Measurements from ENCODE around the gene HDDC3. TPM values are rescaled to one million over a fixed set of nuclear protein-coding genes. Genes with fewer than 3 reads are reported as not detected.
A peak's percentile ranks its signal among the peaks of the same experiment; 100 is the strongest.

The HDDC3 gene
- total and polyA plus RNA-seq, 4 experiments from 2014 or later, result 27.4 to 38.7 (median 31.4) TPM

- H3K36me3 Mint-ChIP-seq, result peaks cover 24 to 39% of the 10 kb centered on the region in 2 donors
- Histone ChIP-seq H3K9me3 (ENCODE audit: control insufficient read depth in 1 of 2, low read length in 2 of 2) (no peaks in the 10 kb centered on the region), H3K27ac (ENCODE audit: low read depth, low read length) (no peak overlapping the region), H3K36me3 (ENCODE audit: insufficient read depth, low read length) (peaks cover 14% of the 10 kb centered on the region), H3K4me1 (ENCODE audit: insufficient read depth, low read length) (peaks cover 15% of the 10 kb centered on the region), H3K4me3 (ENCODE audit: low read length in 2 of 2) (no peak overlapping the region), H3K27me3 (ENCODE audit: insufficient read depth, low read length) (no peaks in the 10 kb centered on the region)
- intact Hi-C loops (cut with micrococcal nuclease), result loop anchor here (2.0 kb wide), 1 partner anchor 75 kb away; no protein-coding TSS in a partner anchor
- H3K27me3 Mint-ChIP-seq, result no peaks in the 10 kb centered on the region
- CTCF ChIA-PET (ENCODE audit: partially characterized antibody), result interaction anchor here (0.7 to 11.2 kb wide), 16 partner anchors 10 to 638 kb away, joined by 3 to 155 read pairs (median 8); partner anchors contain the start of genes HDDC3, MAN2A2, UNC45A and VPS33B
- H3K27ac Mint-ChIP-seq, result peak overlapping the region in 2 of 7 donors; percentile 70 to 92
- H3K4me1 Mint-ChIP-seq, result peaks cover 6 to 26% (median 18%) of the 10 kb centered on the region in 4 donors
- no peak for DNase-seq
- H3K4me3 Mint-ChIP-seq, result peak overlapping the region in 6 of 8 donors; percentile 40 to 72 (median 65)
- POLR2A ChIA-PET (ENCODE audit: partially characterized antibody), result interaction anchor here (0.8 to 7.8 kb wide), 3 partner anchors 8 to 64 kb away, joined by 3 to 130 read pairs (median 5); partner anchors contain the start of genes HDDC3, UNC45A and VPS33B
- H3K9me3 Mint-ChIP-seq, result peaks cover 0 to 2% (median 0%) of the 10 kb centered on the region in 8 donors
Measured at GRCh38 chr15:90957791-90958190, 25.4 kb upstream of the HDDC3 start.

GRCh38 chr15:90957031-90957790 lies 24.9 kb upstream of the HDDC3 start:
- Mint-ChIP-seq H3K9me3 (peaks cover 0 to 2% (median 0%) of the 10 kb centered on the region in 8 donors), H3K4me1 (peaks cover 6 to 26% (median 18%) of the 10 kb centered on the region in 4 donors), H3K27ac (peak overlapping the region in 3 of 7 donors; percentile 53 to 92 (median 70)), H3K36me3 (peaks cover 22 to 42% of the 10 kb centered on the region in 2 donors), H3K27me3 (no peaks in the 10 kb centered on the region), H3K4me3 (peak overlapping the region in 6 of 8 donors; percentile 40 to 72 (median 65))
- Histone ChIP-seq H3K27ac (ENCODE audit: low read depth, low read length) (no peak overlapping the region), H3K27me3 (ENCODE audit: insufficient read depth, low read length) (no peaks in the 10 kb centered on the region), H3K4me1 (ENCODE audit: insufficient read depth, low read length) (peaks cover 15% of the 10 kb centered on the region), H3K9me3 (ENCODE audit: control insufficient read depth in 1 of 2, low read length in 2 of 2) (no peaks in the 10 kb centered on the region), H3K36me3 (ENCODE audit: insufficient read depth, low read length) (peaks cover 16% of the 10 kb centered on the region), H3K4me3 (ENCODE audit: low read length in 2 of 2) (no peak overlapping the region)
- ChIA-PET POLR2A (ENCODE audit: partially characterized antibody) (interaction anchor here (0.6 to 7.8 kb wide), 5 partner anchors 24 to 76 kb away, joined by 3 to 130 read pairs (median 5); partner anchors contain the start of genes HDDC3, UNC45A and VPS33B), CTCF (ENCODE audit: partially characterized antibody) (interaction anchor here (0.6 to 11.2 kb wide), 21 partner anchors 9 to 314 kb away, joined by 3 to 155 read pairs (median 7); partner anchors contain the start of genes HDDC3, MAN2A2, UNC45A and VPS33B)
- intact Hi-C loops (cut with micrococcal nuclease), result loop anchor here (2.0 kb wide), 1 partner anchor 76 kb away; no protein-coding TSS in a partner anchor
- DNase-seq, result peak in 1 of 5 donors; percentile 48

GRCh38 chr15:90956274-90957030 lies 24.1 kb upstream of the HDDC3 start:
- H3K4me1 ChIP-seq (ENCODE audit: insufficient read depth, low read length), result peaks cover 15% of the 10 kb centered on the region
- H3K27me3 Mint-ChIP-seq, result no peaks in the 10 kb centered on the region
- no peaks in the 10 kb centered on the region for H3K27me3 ChIP-seq (ENCODE audit: insufficient read depth, low read length)
- no peak overlapping the region for H3K4me3 ChIP-seq (ENCODE audit: low read length in 2 of 2)
- peaks cover 20 to 42% of the 10 kb centered on the region in 2 donors for H3K36me3 Mint-ChIP-seq
- peaks cover 0 to 4% (median 0%) of the 10 kb centered on the region in 8 donors for H3K9me3 Mint-ChIP-seq
- POLR2A ChIA-PET (ENCODE audit: partially characterized antibody), result interaction anchor here (0.6 to 7.8 kb wide), 5 partner anchors 23 to 77 kb away, joined by 3 to 130 read pairs (median 5); partner anchors contain the start of genes HDDC3, UNC45A and VPS33B
- peaks cover 21% of the 10 kb centered on the region for H3K36me3 ChIP-seq (ENCODE audit: insufficient read depth, low read length)
- peak overlapping the region in 5 of 7 donors; percentile 37 to 86 (median 75) for H3K27ac Mint-ChIP-seq
- DNase-seq, result peak; percentile 27 to 51 (median 42)
- H3K27ac ChIP-seq (ENCODE audit: low read depth, low read length), result peak overlapping the region; percentile 1
- no peaks in the 10 kb centered on the region for H3K9me3 ChIP-seq (ENCODE audit: control insufficient read depth in 1 of 2, low read length in 2 of 2)
- intact Hi-C loops (cut with micrococcal nuclease), result loop anchor here (1.0 to 2.0 kb wide), 3 partner anchors 76 to 315 kb away; no protein-coding TSS in a partner anchor
- CTCF ChIA-PET (ENCODE audit: partially characterized antibody), result interaction anchor here (0.6 to 11.2 kb wide), 25 partner anchors 8 to 315 kb away, joined by 3 to 155 read pairs (median 5); partner anchors contain the start of genes HDDC3, MAN2A2, UNC45A and VPS33B
- H3K4me1 Mint-ChIP-seq, result peaks cover 6 to 26% (median 18%) of the 10 kb centered on the region in 4 donors
- peak overlapping the region; percentile 58 to 89 (median 63) for H3K4me3 Mint-ChIP-seq

- intact Hi-C loops (cut with micrococcal nuclease), result loop anchor here (1.0 to 2.0 kb wide), 6 partner anchors 20 to 316 kb away; partner anchors contain the start of genes UNC45A and VPS33B
- Mint-ChIP-seq H3K27me3 (no peaks in the 10 kb centered on the region), H3K36me3 (peaks cover 13 to 40% of the 10 kb centered on the region in 2 donors), H3K4me3 (peak overlapping the region; percentile 79 to 92 (median 88)), H3K27ac (peak overlapping the region in 5 of 7 donors; percentile 42 to 95 (median 82)), H3K4me1 (peaks cover 6 to 26% (median 18%) of the 10 kb centered on the region in 4 donors), H3K9me3 (peaks cover 0 to 4% (median 0%) of the 10 kb centered on the region in 8 donors)
- ChIA-PET POLR2A (ENCODE audit: partially characterized antibody) (interaction anchor here (0.8 to 7.8 kb wide), 4 partner anchors 13 to 77 kb away, joined by 3 to 130 read pairs (median 8); partner anchors contain the start of genes HDDC3 and UNC45A), CTCF (ENCODE audit: partially characterized antibody) (interaction anchor here (1.0 to 11.2 kb wide), 21 partner anchors 8 to 316 kb away, joined by 3 to 155 read pairs (median 7); partner anchors contain the start of genes HDDC3, MAN2A2, UNC45A and VPS33B)
- H3K4me1 ChIP-seq (ENCODE audit: insufficient read depth, low read length), result peaks cover 15% of the 10 kb centered on the region
- peaks cover 18% of the 10 kb centered on the region for H3K36me3 ChIP-seq (ENCODE audit: insufficient read depth, low read length)
- no peaks in the 10 kb centered on the region for H3K9me3 ChIP-seq (ENCODE audit: control insufficient read depth in 1 of 2, low read length in 2 of 2)
- H3K4me3 ChIP-seq (ENCODE audit: low read length in 2 of 2), result peak overlapping the region; percentile 90 to 98
- peak overlapping the region; percentile 1 for H3K27ac ChIP-seq (ENCODE audit: low read depth, low read length)
- DNase-seq, result no peak
- no peaks in the 10 kb centered on the region for H3K27me3 ChIP-seq (ENCODE audit: insufficient read depth, low read length)
Measured at GRCh38 chr15:90955624-90956273, 23.4 kb upstream of the HDDC3 start.

- Mint-ChIP-seq H3K4me3 (peak within 1 kb of the TSS; percentile 85 to 92 (median 88)), H3K27ac (peak within 1 kb of the TSS; percentile 82 to 98 (median 95)), H3K36me3 (peaks cover 17 to 42% of the 10 kb centered on the region in 2 donors), H3K27me3 (no peaks in the 10 kb centered on the region), H3K9me3 (peaks cover 0 to 4% (median 0%) of the 10 kb centered on the region in 8 donors), H3K4me1 (peaks cover 6 to 26% (median 18%) of the 10 kb centered on the region in 4 donors)
- Histone ChIP-seq H3K9me3 (ENCODE audit: control insufficient read depth in 1 of 2, low read length in 2 of 2) (no peaks in the 10 kb centered on the region), H3K27ac (ENCODE audit: low read depth, low read length) (peak within 1 kb of the TSS; percentile 94), H3K4me3 (ENCODE audit: low read length in 2 of 2) (peak within 1 kb of the TSS; percentile 90 to 98), H3K4me1 (ENCODE audit: insufficient read depth, low read length) (peaks cover 15% of the 10 kb centered on the region), H3K36me3 (ENCODE audit: insufficient read depth, low read length) (peaks cover 25% of the 10 kb centered on the region), H3K27me3 (ENCODE audit: insufficient read depth, low read length) (no peaks in the 10 kb centered on the region)
- CTCF ChIA-PET (ENCODE audit: partially characterized antibody), result interaction anchor here (0.7 to 11.2 kb wide), 17 partner anchors 9 to 866 kb away, joined by 3 to 155 read pairs (median 5); partner anchors contain the start of genes HDDC3, MAN2A2 and UNC45A
- intact Hi-C loops (cut with micrococcal nuclease), result loop anchor here (1.0 to 2.0 kb wide), 4 partner anchors 20 to 68 kb away; partner anchors contain the start of genes PRC1, UNC45A and VPS33B
- POLR2A ChIA-PET (ENCODE audit: partially characterized antibody), result interaction anchor here (0.7 to 7.8 kb wide), 10 partner anchors 12 to 425 kb away, joined by 3 to 130 read pairs (median 6); partner anchors contain the start of genes BLM, HDDC3, MAN2A2 and UNC45A
- peak; percentile 84 to 91 (median 85) for DNase-seq
Measured at GRCh38 chr15:90954712-90955623, 22.6 kb upstream of the HDDC3 start, which contains the start of gene RCCD1. Gene RCCD1, plus strand, starts transcription at chr15:90954884. Its CDS starts 1,851 bp downstream, at chr15:90956735.
